IMR-90 (cell line): Measurements from ENCODE around the gene IL10. TPM values are rescaled to one million over a fixed set of nuclear protein-coding genes. Genes with fewer than 3 reads are reported as not detected.

Experiments
- ATAC-seq: fragments of 200-7000 bp; cut with Tn5 transposase; 2 replicates; pipeline ENCODE4 v1.9.1; 2020; ENCODE audit warnings: low read depth, mild to moderate bottlenecking, moderate library complexity
- BruUV-seq: library from RNA; stranded (reverse); fragments of 400-500 nt; replicated peaks from 2 replicates; lab custom pipeline; 2021; lab: Mats Ljungman, UMichigan
- CTCF ChIA-PET: fragments of 300-600 bp; formaldehyde crosslinking; extraction: SDS; loops from one replicate; lab custom pipeline; 2021; ENCODE audit warnings: antibody characterized with exemption; lab: Yijun Ruan, JAX
- POLR2A ChIA-PET: fragments of 300-600 bp; sonication (Branson Sonifier 250); formaldehyde crosslinking; loops from one replicate; lab custom pipeline; 2022; ENCODE audit warnings: antibody characterized with exemption; ENCODE audit not compliant: unreplicated experiment; lab: Charles Lee
- DNase-seq: peaks from one replicate; pipeline ENCODE4 v3.0.0; 2013
- H2AFZ ChIP-seq: replicated peaks from 2 replicates; pipeline ENCODE3; 2013; ENCODE audit warnings: low read length, mild to moderate bottlenecking; ENCODE audit not compliant: poor library complexity
- H2AK5ac ChIP-seq: 2 replicates; pipeline ENCODE4 v1.6.1; 2013; ENCODE audit warnings: low read depth, low read length, inconsistent platforms
- H2AK9ac ChIP-seq: replicated peaks from 2 replicates; pipeline ENCODE3; 2013; ENCODE audit warnings: mild to moderate bottlenecking, low read depth, low read length, moderate library complexity; ENCODE audit not compliant: poor library complexity
- H2BK120ac ChIP-seq: 2 replicates; pipeline ENCODE4 v1.6.1; 2013; ENCODE audit warnings: low read depth, low read length, inconsistent platforms
- H2BK15ac ChIP-seq: 3 replicates; pipeline ENCODE4 v1.6.1; 2013; ENCODE audit warnings: low read depth, low read length, inconsistent platforms
- H2BK20ac ChIP-seq: 2 replicates; pipeline ENCODE4 v1.6.1; 2013; ENCODE audit warnings: low read depth, mild to moderate bottlenecking, inconsistent platforms, low read length, moderate library complexity
- H2BK5ac ChIP-seq: 2 replicates; pipeline ENCODE4 v1.6.1; 2013; ENCODE audit warnings: mild to moderate bottlenecking, low read depth, low read length, inconsistent platforms; ENCODE audit not compliant: poor library complexity, severe bottlenecking
- H3K14ac ChIP-seq: replicated peaks from 2 replicates; pipeline ENCODE4 v1.6.1; 2013; ENCODE audit warnings: low read depth, low read length, inconsistent platforms
- H3K18ac ChIP-seq: 2 replicates; pipeline ENCODE4 v1.6.1; 2013; ENCODE audit warnings: low read depth, low read length, control low read depth
- H3K23ac ChIP-seq: 2 replicates; pipeline ENCODE4 v1.6.1; 2013; ENCODE audit warnings: low read depth, low read length, inconsistent platforms
- H3K27ac ChIP-seq: 2 replicates; pipeline ENCODE4 v1.5.1; 2013; ENCODE audit warnings: mild to moderate bottlenecking, control low read depth, low read length; ENCODE audit not compliant: insufficient read depth
- H3K27me3 ChIP-seq: 2 replicates; pipeline ENCODE4 v1.6.1; 2013; ENCODE audit warnings: low read length; ENCODE audit not compliant: control insufficient read depth, insufficient read depth
- H3K36me3 ChIP-seq: 2 replicates; pipeline ENCODE4 v1.6.1; 2013; ENCODE audit warnings: low read length, mixed read lengths; ENCODE audit not compliant: control insufficient read depth, insufficient read depth
- H3K4ac ChIP-seq: 2 replicates; pipeline ENCODE4 v1.6.1; 2013; ENCODE audit warnings: low read depth, low read length, inconsistent platforms
- H3K4me1 ChIP-seq: 2 replicates; pipeline ENCODE4 v1.6.1; 2013; ENCODE audit warnings: low read length, mixed read lengths; ENCODE audit not compliant: control insufficient read depth, insufficient read depth
- H3K4me2 ChIP-seq: 2 replicates; pipeline ENCODE4 v1.6.1; 2013; ENCODE audit warnings: low read depth, mild to moderate bottlenecking, control low read depth, low read length, moderate library complexity
- H3K4me3 ChIP-seq: 2 replicates; pipeline ENCODE4 v1.5.1; 2013; ENCODE audit warnings: low read depth, mild to moderate bottlenecking, control low read depth, low read length, moderate library complexity; ENCODE audit not compliant: insufficient read depth
- H3K56ac ChIP-seq: 2 replicates; pipeline ENCODE4 v1.6.1; 2013; ENCODE audit warnings: low read length, inconsistent platforms; ENCODE audit not compliant: insufficient read depth; ENCODE audit errors: extremely low read depth
- H3K79me1 ChIP-seq, 2 experiments: 2 replicates each; pipeline ENCODE4 v1.6.1; 2013; ENCODE audit warnings: low read length in 2 of 2, inconsistent platforms in 1 of 2, low read depth in 1 of 2
- H3K9ac ChIP-seq: 2 replicates; pipeline ENCODE4 v1.6.1; 2013; ENCODE audit warnings: low read depth, low read length, control low read depth
- H3K9me1 ChIP-seq: 2 replicates; pipeline ENCODE4 v1.6.1; 2013; ENCODE audit warnings: low read length, inconsistent platforms; ENCODE audit not compliant: insufficient read depth
- H3K9me3 ChIP-seq: 2 replicates; pipeline ENCODE4 v1.6.1; 2013; ENCODE audit warnings: low read length; ENCODE audit not compliant: control insufficient read depth, insufficient read depth
- H4K20me1 ChIP-seq: 2 replicates; pipeline ENCODE4 v1.6.1; 2013; ENCODE audit warnings: low read length, inconsistent platforms; ENCODE audit not compliant: insufficient read depth
- H4K5ac ChIP-seq: 2 replicates; pipeline ENCODE4 v1.6.1; 2013; ENCODE audit warnings: mild to moderate bottlenecking, low read depth, low read length, control low read depth
- H4K8ac ChIP-seq, 2 experiments: 2 replicates each; pipeline ENCODE4 v1.6.1; 2013; ENCODE audit warnings: low read depth in 2 of 2, low read length in 2 of 2, control low read depth in 1 of 2, inconsistent platforms in 1 of 2
- H4K91ac ChIP-seq: 2 replicates; pipeline ENCODE4 v1.6.1; 2013; ENCODE audit warnings: low read depth, low read length, inconsistent platforms; ENCODE audit not compliant: insufficient read depth
- RAD21 ChIP-seq: IDR thresholded peaks from 2 replicates; pipeline ENCODE4 v1.6.1; 2012; ENCODE audit warnings: low read length, improper control_type of control experiment
- RCOR1 ChIP-seq: IDR thresholded peaks from 2 replicates; pipeline ENCODE4 v1.6.1; 2012; ENCODE audit warnings: mild to moderate bottlenecking, low read length, improper control_type of control experiment; ENCODE audit not compliant: insufficient replicate concordance
- WGBS, 2 experiments: methylation state at CpG; one replicate each; pipeline versions ENCODE4 v1.1.5 to v1.1.7; 2013; ENCODE audit warnings: missing lambda C conversion rate in 2 of 2; ENCODE audit not compliant: insufficient read length in 1 of 2; ENCODE audit errors: extremely low coverage in 2 of 2; 5-methylcytosine and 5-hydroxymethylcytosine counted together
- dilution Hi-C: fragments of 300-500 bp; cut with HindIII; formaldehyde crosslinking; loops from one replicate; pipeline ENCODE4 v1.14.3; 2018; ENCODE audit warnings: low sequenced_read_pairs; ENCODE audit not compliant: unreplicated experiment
- in situ Hi-C: fragments of 300-500 bp; cut with MboI; formaldehyde crosslinking; loops from 3 replicates; pipeline ENCODE4 v1.14.3; 2019; ENCODE audit warnings: low sequenced_read_pairs, inconsistent platforms, mixed read lengths
- intact Hi-C: fragments of 100-400 bp; cut with micrococcal nuclease; formaldehyde crosslinking; loops from 2 replicates; pipeline ENCODE4 v1.10.0; 2022
- polyA plus RNA-seq, 3 experiments: library from polyadenylated mRNA; depleted of rRNA; stranded (reverse); fragments of >200 nt; gene quantifications; 2 replicates each; pipeline ENCODE4 v1.2.3, GENCODE V29; 2012; ENCODE audit warnings: low replicate concordance in 1 of 3
- total RNA-seq: library from RNA; depleted of rRNA; stranded (reverse); fragments of >200 nt; gene quantifications from 2 replicates; pipeline ENCODE4 v1.2.3, GENCODE V29; 2012

Gene IL10
- total and polyA plus RNA-seq, 2 of the 4 experiments (the other 2 are of a cell fraction): not detected

GRCh38 chr1:206793620-206794019 is 21.3 kb upstream of the IL10 start:
- intact Hi-C loops: no loop called here

More at GRCh38 chr1:206793620-206794019, 21.3 kb upstream of the IL10 start:
- Histone ChIP-seq H2AK9ac (no peak overlapping the region), H3K4me3 (no peak overlapping the region), H2AK5ac (peak overlapping the region; percentile 29), H2BK120ac (peak overlapping the region; percentile 20; the same call in 1 of the 2 replicates), H3K9me1 (peaks cover 17% of the 10 kb centered on the region; the same call in 1 of the 2 replicates), H3K27ac (no peak overlapping the region), H3K14ac (0 out of 2 replicates have a peak overlapping the region, but pooled peaks have one; percentile 4), H3K27me3 (no peaks in the 10 kb centered on the region), H3K36me3 (no peaks in the 10 kb centered on the region), H2BK5ac (no peak overlapping the region), H4K5ac (no peak overlapping the region), H3K4me2 (no peak overlapping the region), H2BK15ac (peak overlapping the region; percentile 19; the same call in 1 of the 3 replicates), H4K91ac (peak overlapping the region; percentile 5; the same call in 1 of the 2 replicates), H2AFZ (peak overlapping the region; percentile 35), H3K79me1 (no peaks in the 10 kb centered on the region), H3K23ac (no peak overlapping the region), H3K56ac (no peak overlapping the region), H4K8ac (no peak overlapping the region), H3K9me3 (no peaks in the 10 kb centered on the region), H4K20me1 (no peaks in the 10 kb centered on the region), H3K4me1 (peaks cover 5% of the 10 kb centered on the region), H2BK20ac (peak overlapping the region; percentile 6; the same call in 1 of the 2 replicates), H3K4ac (peak overlapping the region; percentile 11; the same call in 1 of the 2 replicates), H3K18ac (no peak overlapping the region), H3K9ac (no peak overlapping the region)
- TF ChIP-seq RCOR1 (no peak), RAD21 (no peak)
- dilution Hi-C loops: no loop called here
- in situ Hi-C loops: no loop called here
- no TSS peak for BruUV-seq
- no peak for DNase-seq
- ChIA-PET POLR2A (no interaction called here), CTCF (no interaction called here)
- 0% methylated on average over 2 of the region's 7 CpGs; no CpG with 5 or more reads in 1 of the 2 experiments for WGBS, 2 experiments
- ATAC-seq: no peak
